CD4-positive, alpha-beta T cell (primary cell): ENCODE results near the gene NUP50. TPM values are rescaled to one million over a fixed set of nuclear protein-coding genes. Genes with fewer than 3 reads are reported as not detected.

Experiments
- ATAC-seq: fragments of 200-7000 bp; cut with Tn5 transposase; one replicate; pipeline ENCODE4 v1.10.0; 2022; ENCODE audit warnings: mild to moderate bottlenecking; ENCODE audit not compliant: poor library complexity
- CTCF ChIA-PET: fragments of 350-600 bp; sonication (Branson Sonifier 250); formaldehyde crosslinking; loops from one replicate; lab custom pipeline; 2021; ENCODE audit warnings: antibody characterized with exemption, inconsistent platforms; lab: Charles Lee
- POLR2A ChIA-PET: fragments of 350-600 bp; sonication (Branson Sonifier 250); formaldehyde crosslinking; loops from one replicate; lab custom pipeline; 2021; ENCODE audit warnings: antibody characterized with exemption, inconsistent platforms; lab: Charles Lee
- DNase-seq, 14 experiments: peaks; one replicate each; pipeline ENCODE4 v3.0.0-alpha.2; 2013 to 2020; ENCODE audit warnings: mixed read lengths in 2 of 14
- H3K27ac ChIP-seq, 2 donors: one replicate each; pipeline versions ENCODE4 v1.5.1 to v1.7.0; 2013; ENCODE audit warnings: low read length in 2 of 2, low read depth in 1 of 2, mild to moderate bottlenecking in 1 of 2
- H3K27me3 ChIP-seq, 2 experiments: 1 replicate in 1 of 2; 2 replicates in 1 of 2; pipeline versions ENCODE4 v1.6.1 to v1.7.0; 2013; ENCODE audit warnings: low read length in 2 of 2, control low read depth in 1 of 2, mild to moderate bottlenecking in 1 of 2, moderate library complexity in 1 of 2; ENCODE audit not compliant: insufficient read depth in 2 of 2, control insufficient read depth in 1 of 2
- H3K36me3 ChIP-seq: one replicate; pipeline ENCODE4 v1.6.1; 2013; ENCODE audit warnings: low read length, control low read depth; ENCODE audit not compliant: insufficient read depth
- H3K4me1 ChIP-seq: one replicate; pipeline ENCODE4 v1.6.1; 2013; ENCODE audit warnings: low read length, control low read depth; ENCODE audit not compliant: insufficient read depth
- H3K4me3 ChIP-seq: one replicate; pipeline ENCODE4 v1.5.1; 2013; ENCODE audit warnings: mild to moderate bottlenecking, low read length, moderate library complexity
- H3K9me3 ChIP-seq, 2 experiments: 1 replicate in 1 of 2; 2 replicates in 1 of 2; pipeline versions ENCODE4 v1.6.1 to v1.7.0; 2013; ENCODE audit warnings: low read length in 2 of 2, mild to moderate bottlenecking in 2 of 2, control low read depth in 1 of 2, moderate library complexity in 1 of 2; ENCODE audit not compliant: control insufficient read depth in 1 of 2, insufficient read depth in 1 of 2
- H3K27ac Mint-ChIP-seq: one replicate; pipeline ENCODE4 v1.8.0; 2020; ENCODE audit warnings: mixed read lengths
- H3K27me3 Mint-ChIP-seq: one replicate; pipeline ENCODE4 v1.8.0; 2021; ENCODE audit warnings: mixed read lengths
- H3K36me3 Mint-ChIP-seq: one replicate; pipeline ENCODE4 v1.8.0; 2021; ENCODE audit warnings: low read depth, mixed read lengths
- H3K4me1 Mint-ChIP-seq: one replicate; pipeline ENCODE4 v1.8.0; 2021; ENCODE audit warnings: low read depth, mixed read lengths
- H3K4me3 Mint-ChIP-seq: one replicate; pipeline ENCODE4 v1.8.0; 2020; ENCODE audit warnings: mild to moderate bottlenecking, mixed read lengths
- H3K9me3 Mint-ChIP-seq: one replicate; pipeline ENCODE4 v1.8.0; 2020; ENCODE audit warnings: mixed read lengths
- CTCF ChIP-seq: fragments of 200-600 bp; IDR thresholded peaks from one replicate; pipeline ENCODE4 v1.8.0; 2022; ENCODE audit warnings: antibody characterized with exemption, mild to moderate bottlenecking
- intact Hi-C, 2 experiments: fragments of 100-400 bp; cut with DNase I in 1 of 2; cut with micrococcal nuclease in 1 of 2; formaldehyde crosslinking; loops; one replicate each; pipeline versions ENCODE4 v1.15.1 to v1.9.0; 2023 to 2025; cut with DNase I, micrococcal nuclease
- total RNA-seq, 174 experiments: library from RNA in 2 of 174; stranded (reverse) in 2 of 174; gene quantifications; one replicate each; pipeline ENCODE4 v1.2.3 and lab custom pipeline; 2021 to 2026

Gene NUP50
- total RNA-seq, 2 experiments from 2014 or later = 141 TPM

DNA sequence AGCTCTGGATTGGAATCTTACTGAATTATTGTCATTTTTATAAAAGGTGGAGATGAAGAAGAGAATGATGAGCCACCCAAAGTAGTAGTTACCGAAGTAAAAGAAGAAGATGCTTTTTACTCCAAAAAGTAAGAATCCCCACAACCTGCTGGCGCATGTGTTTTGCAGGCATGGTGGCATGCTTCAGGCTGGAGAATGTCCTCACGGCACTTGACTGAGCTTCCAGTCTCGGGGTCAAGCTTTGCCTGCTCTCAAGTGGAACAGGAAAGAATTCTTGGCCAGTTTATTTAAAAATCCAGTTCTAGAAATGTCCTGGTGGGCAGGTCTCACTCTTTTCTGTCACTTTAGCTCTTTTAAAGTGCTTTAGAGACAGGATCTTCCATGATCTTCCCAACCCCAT is 17.5 kb downstream of the NUP50 start:
- Mint-ChIP-seq H3K9me3 (no peaks in the 10 kb centered on the region), H3K27ac (peak overlapping the region; percentile 87), H3K4me3 (no peak overlapping the region), H3K36me3 (peaks cover 96% of the 10 kb centered on the region), H3K27me3 (no peaks in the 10 kb centered on the region), H3K4me1 (peaks cover 51% of the 10 kb centered on the region)
- CTCF ChIA-PET = no interaction called here
- Histone ChIP-seq H3K4me3 (no peak overlapping the region), H3K9me3 (no peaks in the 10 kb centered on the region), H3K27ac (no peak overlapping the region), H3K36me3 (peaks cover 86% of the 10 kb centered on the region), H3K27me3 (no peaks in the 10 kb centered on the region), H3K4me1 (peaks cover 28% of the 10 kb centered on the region)
- DNase-seq = no peak
- intact Hi-C loops = no loop called here
- no peak for TF ChIP-seq CTCF
- ATAC-seq = no peak
- POLR2A ChIA-PET = no interaction called here

- Mint-ChIP-seq H3K9me3 (no peaks in the 10 kb centered on the region), H3K4me3 (no peak overlapping the region), H3K27me3 (no peaks in the 10 kb centered on the region), H3K36me3 (peaks cover 92% of the 10 kb centered on the region), H3K27ac (peak overlapping the region; percentile 81), H3K4me1 (peaks cover 49% of the 10 kb centered on the region)
- DNase-seq (no peak), ATAC-seq (no peak)
- no peaks in the 10 kb centered on the region for H3K9me3 ChIP-seq
- no peak for TF ChIP-seq CTCF
- ChIA-PET CTCF (no interaction called here), POLR2A (no interaction called here)
- no peak overlapping the region for H3K4me3 ChIP-seq
- peaks cover 82% of the 10 kb centered on the region for H3K36me3 ChIP-seq
- no peak overlapping the region for H3K27ac ChIP-seq
- intact Hi-C loops = no loop called here
- H3K27me3 ChIP-seq = no peaks in the 10 kb centered on the region
- peaks cover 24% of the 10 kb centered on the region for H3K4me1 ChIP-seq
Measured at GRCh38 chr22:45181766-45182165, 18.0 kb downstream of the NUP50 start.

DNA sequence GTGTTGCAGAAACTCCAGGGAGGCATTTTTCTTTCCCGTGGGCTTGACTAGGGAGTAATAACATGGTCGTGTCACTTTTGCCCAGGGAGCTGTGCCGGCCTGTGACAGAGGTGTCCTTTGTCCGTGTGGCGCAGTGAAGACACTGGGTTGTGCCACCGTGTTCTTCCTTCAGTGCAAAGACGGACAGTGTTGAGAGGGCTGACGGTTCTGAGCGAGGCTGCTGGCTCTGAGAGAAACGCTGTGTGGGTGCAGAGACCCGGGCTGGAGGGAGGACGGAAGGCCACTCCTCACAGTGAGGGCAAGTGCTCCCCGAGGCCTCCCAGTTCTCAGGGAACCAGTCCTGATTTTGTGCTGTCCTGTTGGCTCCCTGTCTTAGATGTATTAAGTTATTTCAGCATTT is 20.2 kb downstream of the NUP50 start:
- Histone ChIP-seq H3K27me3 (no peaks in the 10 kb centered on the region), H3K4me1 (peaks cover 17% of the 10 kb centered on the region), H3K9me3 (no peaks in the 10 kb centered on the region), H3K4me3 (no peak overlapping the region), H3K27ac (no peak overlapping the region), H3K36me3 (peaks cover 80% of the 10 kb centered on the region)
- TF ChIP-seq CTCF = no peak
- Mint-ChIP-seq H3K36me3 (peaks cover 84% of the 10 kb centered on the region), H3K4me3 (no peak overlapping the region), H3K27ac (no peak overlapping the region), H3K9me3 (no peaks in the 10 kb centered on the region), H3K27me3 (no peaks in the 10 kb centered on the region), H3K4me1 (peaks cover 38% of the 10 kb centered on the region)
- ATAC-seq (no peak), DNase-seq (no peak)
- ChIA-PET CTCF (no interaction called here), POLR2A (interaction anchor here (1.2 kb wide), 1 partner anchor 11 kb away, joined by 3 read pairs; no protein-coding TSS in a partner anchor)
- intact Hi-C loops = no loop called here
